ENCODE data around the gene PCDHGC4. TPM values are rescaled to one million over a fixed set of nuclear protein-coding genes. Genes with fewer than 3 reads are reported as not detected.

The PCDHGC4 gene
- total RNA-seq, 1 donor: 0.10 TPM

- H3K4me3 ChIP-seq (ENCODE audit: low read length): no peak overlapping the region
- H3K9me3 ChIP-seq (ENCODE audit: low read depth, low read length): no peaks in the 10 kb centered on the region
- peaks cover 66% of the 10 kb centered on the region for H3K27me3 ChIP-seq (ENCODE audit: insufficient read depth, low read length)
- H3K4me1 ChIP-seq (ENCODE audit: insufficient read depth, low read length): peaks cover 7% of the 10 kb centered on the region
Measured at GRCh38 chr5:141485321-141486055, 658 bp downstream of the PCDHGC4 start.

- peaks cover 7% of the 10 kb centered on the region for H3K4me1 ChIP-seq (ENCODE audit: insufficient read depth, low read length)
- peaks cover 66% of the 10 kb centered on the region for H3K27me3 ChIP-seq (ENCODE audit: insufficient read depth, low read length)
- H3K4me3 ChIP-seq (ENCODE audit: low read length): no peak overlapping the region
- no peaks in the 10 kb centered on the region for H3K9me3 ChIP-seq (ENCODE audit: low read depth, low read length)
Measured at GRCh38 chr5:141486091-141486490, 1.3 kb downstream of the PCDHGC4 start.

- Histone ChIP-seq H3K9me3 (ENCODE audit: low read depth, low read length) (no peaks in the 10 kb centered on the region), H3K4me1 (ENCODE audit: insufficient read depth, low read length) (peaks cover 14% of the 10 kb centered on the region), H3K27me3 (ENCODE audit: insufficient read depth, low read length) (peaks cover 74% of the 10 kb centered on the region), H3K4me3 (ENCODE audit: low read length) (no peak overlapping the region)
Measured at GRCh38 chr5:141487131-141487530, 2.3 kb downstream of the PCDHGC4 start.

- H3K27me3 ChIP-seq (ENCODE audit: insufficient read depth, low read length): peaks cover 79% of the 10 kb centered on the region
- no peaks in the 10 kb centered on the region for H3K9me3 ChIP-seq (ENCODE audit: low read depth, low read length)
- peaks cover 20% of the 10 kb centered on the region for H3K4me1 ChIP-seq (ENCODE audit: insufficient read depth, low read length)
- H3K4me3 ChIP-seq (ENCODE audit: low read length): no peak within 1 kb of the TSS
Measured at GRCh38 chr5:141488591-141489561, 4.0 kb downstream of the PCDHGC4 start, which contains the start of gene PCDHGC5. PCDHGC5 (plus strand) TSS chr5:141489081; CDS start chr5:141489241, 160 bp downstream.

GRCh38 chr5:141489841-141490240, 5.0 kb downstream of the PCDHGC4 start:
- no peaks in the 10 kb centered on the region for H3K9me3 ChIP-seq (ENCODE audit: low read depth, low read length)
- H3K4me3 ChIP-seq (ENCODE audit: low read length): no peak overlapping the region
- peaks cover 18% of the 10 kb centered on the region for H3K4me1 ChIP-seq (ENCODE audit: insufficient read depth, low read length)
- peaks cover 79% of the 10 kb centered on the region for H3K27me3 ChIP-seq (ENCODE audit: insufficient read depth, low read length)

GRCh38 chr5:141490271-141490670, 5.4 kb downstream of the PCDHGC4 start:
- peaks cover 79% of the 10 kb centered on the region for H3K27me3 ChIP-seq (ENCODE audit: insufficient read depth, low read length)
- H3K9me3 ChIP-seq (ENCODE audit: low read depth, low read length): no peaks in the 10 kb centered on the region
- no peak overlapping the region for H3K4me3 ChIP-seq (ENCODE audit: low read length)
- H3K4me1 ChIP-seq (ENCODE audit: insufficient read depth, low read length): peaks cover 14% of the 10 kb centered on the region

GRCh38 chr5:141490771-141491170, 5.9 kb downstream of the PCDHGC4 start:
- Histone ChIP-seq H3K27me3 (ENCODE audit: insufficient read depth, low read length) (peaks cover 74% of the 10 kb centered on the region), H3K4me3 (ENCODE audit: low read length) (no peak overlapping the region), H3K4me1 (ENCODE audit: insufficient read depth, low read length) (peaks cover 13% of the 10 kb centered on the region)

GRCh38 chr5:141491323-141492167, 6.7 kb downstream of the PCDHGC4 start:
- no peak overlapping the region for H3K4me3 ChIP-seq (ENCODE audit: low read length)
- no peaks in the 10 kb centered on the region for H3K9me3 ChIP-seq (ENCODE audit: low read depth, low read length)
- peaks cover 73% of the 10 kb centered on the region for H3K27me3 ChIP-seq (ENCODE audit: insufficient read depth, low read length)
- peaks cover 13% of the 10 kb centered on the region for H3K4me1 ChIP-seq (ENCODE audit: insufficient read depth, low read length)

More at GRCh38 chr5:141490771-141491170, 5.9 kb downstream of the PCDHGC4 start:
- H3K9me3 ChIP-seq (ENCODE audit: low read depth, low read length): no peaks in the 10 kb centered on the region

- H3K4me1 ChIP-seq (ENCODE audit: insufficient read depth, low read length): peaks cover 13% of the 10 kb centered on the region
- H3K4me3 ChIP-seq (ENCODE audit: low read length): no peak overlapping the region
- peaks cover 65% of the 10 kb centered on the region for H3K27me3 ChIP-seq (ENCODE audit: insufficient read depth, low read length)
- no peaks in the 10 kb centered on the region for H3K9me3 ChIP-seq (ENCODE audit: low read depth, low read length)
Measured at GRCh38 chr5:141492168-141492885, 7.5 kb downstream of the PCDHGC4 start.

- H3K27me3 ChIP-seq (ENCODE audit: insufficient read depth, low read length): peaks cover 61% of the 10 kb centered on the region
- H3K9me3 ChIP-seq (ENCODE audit: low read depth, low read length): no peaks in the 10 kb centered on the region
- H3K4me1 ChIP-seq (ENCODE audit: insufficient read depth, low read length): peaks cover 13% of the 10 kb centered on the region
- no peak overlapping the region for H3K4me3 ChIP-seq (ENCODE audit: low read length)
Measured at GRCh38 chr5:141493500-141494422, 8.9 kb downstream of the PCDHGC4 start.

GRCh38 chr5:141494761-141495452, 10.1 kb downstream of the PCDHGC4 start:
- H3K4me3 ChIP-seq (ENCODE audit: low read length): no peak overlapping the region
- H3K4me1 ChIP-seq (ENCODE audit: insufficient read depth, low read length): peaks cover 13% of the 10 kb centered on the region
- H3K27me3 ChIP-seq (ENCODE audit: insufficient read depth, low read length): peaks cover 58% of the 10 kb centered on the region
- no peaks in the 10 kb centered on the region for H3K9me3 ChIP-seq (ENCODE audit: low read depth, low read length)

GRCh38 chr5:141495453-141495811, 10.6 kb downstream of the PCDHGC4 start:
- Histone ChIP-seq H3K4me1 (ENCODE audit: insufficient read depth, low read length) (peaks cover 13% of the 10 kb centered on the region), H3K4me3 (ENCODE audit: low read length) (no peak overlapping the region), H3K27me3 (ENCODE audit: insufficient read depth, low read length) (peaks cover 54% of the 10 kb centered on the region), H3K9me3 (ENCODE audit: low read depth, low read length) (no peaks in the 10 kb centered on the region)

GRCh38 chr5:141496038-141496437, 11.2 kb downstream of the PCDHGC4 start:
- peaks cover 13% of the 10 kb centered on the region for H3K4me1 ChIP-seq (ENCODE audit: insufficient read depth, low read length)
- H3K9me3 ChIP-seq (ENCODE audit: low read depth, low read length): no peaks in the 10 kb centered on the region
- no peak overlapping the region for H3K4me3 ChIP-seq (ENCODE audit: low read length)
- H3K27me3 ChIP-seq (ENCODE audit: insufficient read depth, low read length): peaks cover 49% of the 10 kb centered on the region

Measured in mononuclear cell (primary cell).